Thyroid gland (tissue), 4 donors: ENCODE data around the gene PSMC5. TPM values are rescaled to one million over a fixed set of nuclear protein-coding genes. Genes with fewer than 3 reads are reported as not detected.

Experiments used
- DNase-seq, 2 donors: peaks; one replicate each; pipeline ENCODE4 v3.0.0-alpha.2; 2019
- H3K27ac ChIP-seq, 3 donors: fragments of 200-600 bp; sonication (generic); 1 replicate in 2 of 3; 2 replicates in 1 of 3; pipeline ENCODE4 v1.5.1; 2016 to 2019; ENCODE audit warnings: mild to moderate bottlenecking in 1 of 3, moderate library complexity in 1 of 3
- H3K27me3 ChIP-seq: fragments of 200-600 bp; sonication (generic); one replicate; pipeline ENCODE4 v1.5.1; 2019
- H3K36me3 ChIP-seq, 2 donors: fragments of 200-600 bp; sonication (generic); one replicate each; pipeline ENCODE4 v1.5.1; 2016 to 2019
- H3K4me1 ChIP-seq, 2 donors: fragments of 200-600 bp; sonication (generic); one replicate each; pipeline ENCODE4 v1.5.1; 2017 to 2019
- H3K4me3 ChIP-seq, 3 donors: fragments of 200-600 bp; sonication (generic); replicated peaks in 1 of 3; 1 replicate in 2 of 3; 2 replicates in 1 of 3; pipeline ENCODE4 v1.5.1; 2016; ENCODE audit warnings: mild to moderate bottlenecking in 1 of 3
- H3K9me3 ChIP-seq: fragments of 200-600 bp; sonication (generic); one replicate; pipeline ENCODE4 v1.5.1; 2017
- CTCF ChIP-seq, 6 experiments: fragments of 200-600 bp in 3 of 6; fragments of 450-650 bp in 3 of 6; sonication (generic) in 3 of 6; IDR thresholded peaks; one replicate each; pipeline ENCODE4 v1.5.1; 2016 to 2019; ENCODE audit warnings: antibody characterized with exemption in 6 of 6, mild to moderate bottlenecking in 2 of 6, inconsistent platforms in 1 of 6, moderate library complexity in 1 of 6
- POLR2A ChIP-seq, 2 donors: fragments of 450-650 bp; IDR thresholded peaks; one replicate each; pipeline ENCODE4 v1.6.1; 2017; ENCODE audit warnings: antibody characterized with exemption in 2 of 2, mild to moderate bottlenecking in 2 of 2, moderate library complexity in 1 of 2
- WGBS, 2 donors: methylation state at CpG; one replicate each; pipeline ENCODE4 v1.1.5; 2017; 5-methylcytosine and 5-hydroxymethylcytosine counted together
- intact Hi-C: fragments of 100-400 bp; cut with DNase I; formaldehyde crosslinking; loops from one replicate; pipeline ENCODE4 v1.15.1; 2023
- total RNA-seq, 4 donors: library from RNA; depleted of rRNA; stranded (reverse); fragments of >200 nt; gene quantifications; one replicate each; pipeline ENCODE4 v1.2.3, GENCODE V29; 2016

PSMC5 gene
- total RNA-seq, 4 donors from 2014 or later = 79.1 to 98.3 (median 86.4) TPM

GRCh38 chr17:63826468-63827001 lies 696 bp upstream of the PSMC5 start:
- Histone ChIP-seq H3K4me1 (peaks cover 9 to 21% of the 10 kb centered on the region in 2 donors), H3K36me3 (peaks cover 58% of the 10 kb centered on the region in 2 donors), H3K27ac (peak overlapping the region in 2 of 3 donors; percentile 90 to 93), H3K27me3 (no peaks in the 10 kb centered on the region), H3K9me3 (no peaks in the 10 kb centered on the region), H3K4me3 (peak overlapping the region; percentile 28 to 48 (median 28))
- no peak for TF ChIP-seq CTCF (IDR thresholded peaks at IDR 0.05)
- no peak for TF ChIP-seq POLR2A (IDR thresholded peaks at IDR 0.05)
- intact Hi-C loops = loop anchor here (10.0 kb wide), 1 partner anchor 212 kb away; no protein-coding TSS in a partner anchor
- 0 to 1% methylated on average over 29 to 30 of the region's 31 CpGs for WGBS, 2 donors
- DNase-seq = peak; percentile 17 to 20

DNA sequence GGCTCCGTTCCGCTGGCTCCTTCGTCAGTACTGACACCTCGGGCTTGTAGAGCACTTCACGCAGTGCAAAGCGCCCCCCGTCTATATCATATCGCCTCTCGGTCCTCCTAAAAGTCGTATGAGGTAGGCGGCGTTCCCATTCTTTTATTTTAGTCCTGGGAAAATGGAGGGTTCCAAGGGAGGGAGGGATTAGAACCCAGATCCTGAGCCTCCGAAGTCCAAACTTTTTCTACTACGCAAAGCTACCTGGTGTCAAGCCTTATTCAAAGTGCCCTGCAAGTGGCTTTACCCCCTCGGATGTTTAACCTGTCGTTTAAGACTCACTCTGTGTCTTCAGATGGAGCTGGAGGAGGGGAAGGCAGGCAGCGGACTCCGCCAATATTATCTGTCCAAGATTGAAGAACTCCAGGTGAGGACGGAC lies 580 bp downstream of the PSMC5 start:
- 1 to 2% methylated on average over 19 of the region's 19 CpGs for WGBS, 2 donors
- DNase-seq = no peak
- no peak for TF ChIP-seq POLR2A (IDR thresholded peaks at IDR 0.05)
- no peak for TF ChIP-seq CTCF (IDR thresholded peaks at IDR 0.05)
- Histone ChIP-seq H3K4me1 (peaks cover 9 to 21% of the 10 kb centered on the region in 2 donors), H3K27ac (peak overlapping the region; percentile 60 to 93 (median 90)), H3K36me3 (peaks cover 58 to 59% of the 10 kb centered on the region in 2 donors), H3K27me3 (no peaks in the 10 kb centered on the region), H3K4me3 (peak overlapping the region; percentile 16 to 48 (median 28)), H3K9me3 (no peaks in the 10 kb centered on the region)
- intact Hi-C loops = loop anchor here (10.0 kb wide), 1 partner anchor 213 kb away; no protein-coding TSS in a partner anchor

- no peak overlapping the region for H3K4me3 ChIP-seq
- H3K4me1 ChIP-seq = peaks cover 9 to 21% of the 10 kb centered on the region in 2 donors
- no peak overlapping the region for H3K27ac ChIP-seq
- WGBS, 2 donors = 91 to 95% methylated on average over 3 of the region's 3 CpGs
- no peaks in the 10 kb centered on the region for H3K27me3 ChIP-seq
- DNase-seq = no peak
- H3K9me3 ChIP-seq = no peaks in the 10 kb centered on the region
- peaks cover 58 to 59% of the 10 kb centered on the region in 2 donors for H3K36me3 ChIP-seq
- intact Hi-C loops = loop anchor here (10.0 kb wide), 1 partner anchor 214 kb away; no protein-coding TSS in a partner anchor
- TF ChIP-seq POLR2A (IDR thresholded peaks at IDR 0.05) (no peak), CTCF (IDR thresholded peaks at IDR 0.05) (no peak)
These were observed 1.7 kb downstream of the PSMC5 start for GRCh38 chr17:63828936-63829335.

DNA sequence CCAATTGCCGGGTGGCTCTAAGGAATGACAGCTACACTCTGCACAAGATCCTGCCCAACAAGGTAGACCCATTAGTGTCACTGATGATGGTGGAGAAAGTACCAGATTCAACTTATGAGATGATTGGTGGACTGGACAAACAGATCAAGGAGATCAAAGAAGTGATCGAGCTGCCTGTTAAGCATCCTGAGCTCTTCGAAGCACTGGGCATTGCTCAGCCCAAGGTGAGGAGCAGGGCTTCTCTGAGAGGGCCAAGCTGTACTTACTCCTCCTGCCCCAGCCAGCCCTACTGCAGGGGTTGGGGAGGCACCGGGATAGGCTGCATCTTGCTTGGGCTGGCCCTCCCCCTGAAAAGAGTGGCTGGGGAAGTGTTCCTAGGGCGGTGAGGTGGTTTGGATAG lies 3.0 kb downstream of the PSMC5 start:
- H3K4me3 ChIP-seq = no peak overlapping the region
- no peaks in the 10 kb centered on the region for H3K9me3 ChIP-seq
- no peak for DNase-seq
- no peak overlapping the region for H3K27ac ChIP-seq
- intact Hi-C loops = no loop called here
- no peaks in the 10 kb centered on the region for H3K27me3 ChIP-seq
- no peak for TF ChIP-seq CTCF (IDR thresholded peaks at IDR 0.05)
- TF ChIP-seq POLR2A (IDR thresholded peaks at IDR 0.05) = no peak
- H3K36me3 ChIP-seq = peaks cover 58 to 60% of the 10 kb centered on the region in 2 donors
- 92 to 94% methylated on average over 5 of the region's 5 CpGs for WGBS, 2 donors
- peaks cover 14 to 29% of the 10 kb centered on the region in 2 donors for H3K4me1 ChIP-seq

DNA sequence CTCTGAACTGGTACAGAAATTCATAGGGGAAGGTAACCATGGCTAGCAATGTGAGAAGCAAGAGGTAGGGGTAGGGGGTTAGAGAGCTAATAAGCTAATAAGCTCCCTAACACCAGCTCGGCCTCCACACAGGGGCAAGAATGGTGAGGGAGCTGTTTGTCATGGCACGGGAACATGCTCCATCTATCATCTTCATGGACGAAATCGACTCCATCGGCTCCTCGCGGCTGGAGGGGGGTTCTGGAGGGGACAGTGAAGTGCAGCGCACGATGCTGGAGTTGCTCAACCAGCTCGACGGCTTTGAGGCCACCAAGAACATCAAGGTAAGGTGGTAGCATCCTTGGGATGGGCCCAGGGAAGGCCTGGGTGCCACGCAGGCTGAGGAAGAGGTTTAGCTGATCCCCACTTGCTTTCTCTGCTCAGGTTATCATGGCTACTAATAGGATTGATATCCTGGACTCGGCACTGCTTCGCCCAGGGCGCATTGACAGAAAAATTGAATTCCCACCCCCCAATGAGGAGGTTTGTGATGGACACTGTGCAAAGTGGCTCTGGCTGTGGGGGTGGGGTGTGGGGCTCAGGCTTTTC lies 3.8 kb downstream of the PSMC5 start:
- peaks cover 13 to 27% of the 10 kb centered on the region in 2 donors for H3K4me1 ChIP-seq
- H3K9me3 ChIP-seq = no peaks in the 10 kb centered on the region
- no peak overlapping the region for H3K27ac ChIP-seq
- H3K27me3 ChIP-seq = no peaks in the 10 kb centered on the region
- 87 to 88% methylated on average over 15 of the region's 15 CpGs for WGBS, 2 donors
- TF ChIP-seq CTCF (IDR thresholded peaks at IDR 0.05) (no peak), POLR2A (IDR thresholded peaks at IDR 0.05) (no peak)
- H3K36me3 ChIP-seq = peaks cover 64 to 65% of the 10 kb centered on the region in 2 donors
- H3K4me3 ChIP-seq = no peak overlapping the region
- no peak for DNase-seq
- intact Hi-C loops = no loop called here
